NCI-H748 (cell line): ENCODE results near the gene TEKT3.

Experiments used
- DNase-seq: peaks from one replicate; lab custom pipeline; 2025; ENCODE audit not compliant: unreplicated experiment; lab: John Stamatoyannopoulos, UW

Gene TEKT3

GRCh38 chr17:15267996-15268395, 73.4 kb downstream of the TEKT3 start:
- no peak for DNase-seq

- no peak for DNase-seq
Measured at GRCh38 chr17:15266325-15267125, 74.9 kb downstream of the TEKT3 start.

- no peak for DNase-seq
Measured at GRCh38 chr17:15265131-15265530, 76.3 kb downstream of the TEKT3 start, which contains the start of gene PMP22. TSS of gene PMP22 (minus strand) at chr17:15265326. CDS start at chr17:15260727, 4,599 bp downstream.

GRCh38 chr17:15264542-15264941, 76.9 kb downstream of the TEKT3 start:
- DNase-seq = no peak

- DNase-seq = no peak
Measured at GRCh38 chr17:15263680-15264079, 77.7 kb downstream of the TEKT3 start.

GRCh38 chr17:15263206-15263579, 78.2 kb downstream of the TEKT3 start:
- no peak for DNase-seq

GRCh38 chr17:15262291-15263205, 78.8 kb downstream of the TEKT3 start:
- peak; percentile 45 for DNase-seq

- no peak for DNase-seq
Measured at GRCh38 chr17:15261802-15262290, 79.6 kb downstream of the TEKT3 start.

GRCh38 chr17:15261258-15261801, 80.1 kb downstream of the TEKT3 start:
- DNase-seq = no peak

GRCh38 chr17:15260376-15261257, 80.8 kb downstream of the TEKT3 start:
- peak; percentile 63 for DNase-seq

GRCh38 chr17:15257796-15258512, 83.4 kb downstream of the TEKT3 start:
- DNase-seq = no peak

GRCh38 chr17:15257258-15257788, 84.1 kb downstream of the TEKT3 start:
- DNase-seq = peak; percentile 48

- no peak for DNase-seq
Measured at GRCh38 chr17:15256689-15257088, 84.7 kb downstream of the TEKT3 start.

GRCh38 chr17:15255713-15256454, 85.5 kb downstream of the TEKT3 start:
- DNase-seq = no peak
